ENCODE data around the gene POFUT1.
"Not testable (repeated sequence)": the region's sequence is repeated elsewhere in the genome, so short reads cannot be mapped to it uniquely, and the experiment has no call there.

POFUT1 gene

DNA sequence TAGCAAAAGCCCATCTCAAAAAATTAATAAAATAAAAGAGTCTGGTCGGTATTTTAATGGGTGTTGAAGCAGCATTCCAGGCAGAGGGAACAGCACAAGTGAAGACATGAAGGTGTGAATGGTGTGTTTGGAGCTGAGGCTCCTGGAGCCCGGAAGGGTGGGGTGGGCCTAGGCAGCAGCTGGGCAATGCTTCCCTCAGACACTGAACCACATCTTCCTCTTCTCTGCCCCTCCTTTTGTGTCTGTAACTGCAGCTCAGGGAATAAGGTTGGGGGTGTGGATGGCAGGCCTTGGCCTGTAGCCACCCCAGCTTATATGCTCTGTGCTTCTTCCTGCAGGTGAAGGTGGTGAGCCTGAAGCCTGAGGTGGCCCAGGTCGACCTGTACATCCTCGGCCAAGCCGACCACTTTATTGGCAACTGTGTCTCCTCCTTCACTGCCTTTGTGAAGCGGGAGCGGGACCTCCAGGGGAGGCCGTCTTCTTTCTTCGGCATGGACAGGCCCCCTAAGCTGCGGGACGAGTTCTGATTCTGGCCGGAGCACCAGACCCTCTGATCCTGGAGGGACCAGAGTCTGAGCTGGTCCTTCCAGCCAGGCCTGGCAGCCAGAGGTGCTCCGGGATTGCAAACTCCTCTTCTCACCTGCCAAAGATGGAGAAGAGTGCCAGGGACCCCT, 26.6 kb downstream of the POFUT1 start:
- DNase-seq (ENCODE audit: low read depth in 2 of 2): no peak

DNA sequence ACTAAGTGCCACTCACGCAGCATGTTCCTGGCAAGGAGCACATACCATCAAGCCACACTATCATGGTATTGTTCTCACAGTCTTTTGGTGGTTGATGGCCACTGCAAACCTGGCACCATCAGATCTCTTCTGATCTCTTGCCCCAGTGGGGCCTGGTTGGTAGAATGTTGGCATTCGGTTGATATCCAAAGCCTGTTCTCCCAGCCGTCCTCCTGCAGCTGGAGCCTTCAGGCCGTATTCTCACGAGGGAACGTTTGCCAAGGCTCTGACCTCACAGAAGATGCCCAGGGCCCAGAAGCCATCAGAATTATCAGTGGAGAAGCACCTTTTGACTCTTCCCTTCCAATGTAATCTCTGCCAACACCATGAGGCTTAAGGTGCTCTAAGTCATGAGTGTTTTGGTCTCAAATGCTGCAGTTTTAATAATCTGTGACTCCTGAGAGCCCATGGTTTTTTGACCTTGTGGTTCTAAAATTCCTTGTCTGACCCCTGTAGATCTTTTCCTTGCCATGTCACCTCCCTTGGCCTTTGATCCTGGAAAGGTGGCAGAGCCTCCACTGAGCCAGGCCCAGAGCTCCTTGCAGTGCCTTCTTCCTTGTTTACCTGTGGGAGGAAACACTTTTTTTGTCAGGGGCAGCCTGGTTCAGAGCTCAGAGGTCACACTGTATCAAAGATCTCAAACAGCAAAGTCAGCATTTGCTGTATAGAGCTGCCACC, 27.8 kb downstream of the POFUT1 start:
- no peak for DNase-seq (ENCODE audit: low read depth in 2 of 2)

DNA sequence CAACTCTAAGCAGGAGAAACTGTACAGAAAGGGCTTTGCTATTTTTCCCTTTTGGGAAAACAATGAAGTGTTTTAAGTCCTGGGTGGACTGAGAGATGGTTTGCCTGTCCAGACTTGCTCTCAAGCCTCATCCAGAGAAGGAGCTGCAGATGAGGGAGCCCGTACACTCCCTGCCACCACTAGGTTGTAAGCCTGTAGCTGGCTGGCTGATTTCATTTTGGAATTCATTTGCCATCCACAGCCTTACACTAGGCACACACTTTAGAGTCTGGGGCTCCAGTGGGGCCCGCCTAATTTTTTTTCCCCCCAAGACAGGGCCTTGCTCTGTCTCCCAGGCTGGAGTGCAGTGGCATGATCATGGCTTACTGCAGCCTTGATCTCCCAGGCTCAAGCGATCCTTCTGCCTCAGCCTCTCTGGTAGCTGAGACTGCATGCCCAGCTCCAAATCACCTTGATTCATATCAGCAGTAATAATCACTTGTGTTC, 28.4 kb downstream of the POFUT1 start:
- no peak for DNase-seq (ENCODE audit: low read depth in 2 of 2)

DNA sequence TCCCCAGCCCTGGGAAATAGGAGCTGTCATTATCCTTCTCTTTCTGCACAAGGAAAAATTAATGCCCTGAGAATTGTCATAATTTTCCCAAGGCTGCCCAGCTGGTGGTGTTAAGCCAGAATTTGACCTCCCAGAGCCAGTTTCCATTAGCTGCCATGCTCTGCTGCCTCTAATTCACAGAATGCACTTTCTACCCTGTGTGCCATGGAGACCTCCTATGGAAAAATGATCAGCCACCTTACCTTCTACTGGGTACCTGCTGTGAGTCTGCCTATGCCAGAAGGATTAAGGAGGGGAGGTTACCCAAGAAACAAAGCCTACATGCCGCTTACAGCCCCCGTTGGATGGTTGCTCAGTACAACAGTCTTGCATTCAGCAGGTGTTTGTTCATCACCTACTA, 29.1 kb downstream of the POFUT1 start:
- no peak for DNase-seq (ENCODE audit: low read depth in 2 of 2)

DNA sequence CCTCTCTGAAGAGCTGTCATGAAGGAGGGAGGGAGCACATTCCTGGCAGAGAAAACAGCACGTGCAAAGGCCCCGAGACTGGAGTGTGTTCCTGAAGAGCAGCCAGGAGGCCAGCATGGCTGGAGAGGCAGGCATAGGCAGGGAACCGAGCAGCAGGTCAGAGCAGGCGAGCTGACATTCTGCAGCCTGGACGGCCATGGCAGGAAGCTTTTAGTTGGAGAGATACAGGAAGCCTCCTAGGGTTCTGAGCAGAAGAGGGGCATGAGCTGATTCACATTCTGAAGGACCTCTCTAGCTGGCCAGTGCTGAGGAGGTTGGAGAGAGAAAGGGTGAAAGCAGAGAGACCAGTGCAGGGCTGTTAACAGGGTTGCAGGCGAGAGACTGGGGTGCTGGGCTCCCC, 29.7 kb downstream of the POFUT1 start:
- DNase-seq (ENCODE audit: low read depth in 2 of 2): no peak

DNA sequence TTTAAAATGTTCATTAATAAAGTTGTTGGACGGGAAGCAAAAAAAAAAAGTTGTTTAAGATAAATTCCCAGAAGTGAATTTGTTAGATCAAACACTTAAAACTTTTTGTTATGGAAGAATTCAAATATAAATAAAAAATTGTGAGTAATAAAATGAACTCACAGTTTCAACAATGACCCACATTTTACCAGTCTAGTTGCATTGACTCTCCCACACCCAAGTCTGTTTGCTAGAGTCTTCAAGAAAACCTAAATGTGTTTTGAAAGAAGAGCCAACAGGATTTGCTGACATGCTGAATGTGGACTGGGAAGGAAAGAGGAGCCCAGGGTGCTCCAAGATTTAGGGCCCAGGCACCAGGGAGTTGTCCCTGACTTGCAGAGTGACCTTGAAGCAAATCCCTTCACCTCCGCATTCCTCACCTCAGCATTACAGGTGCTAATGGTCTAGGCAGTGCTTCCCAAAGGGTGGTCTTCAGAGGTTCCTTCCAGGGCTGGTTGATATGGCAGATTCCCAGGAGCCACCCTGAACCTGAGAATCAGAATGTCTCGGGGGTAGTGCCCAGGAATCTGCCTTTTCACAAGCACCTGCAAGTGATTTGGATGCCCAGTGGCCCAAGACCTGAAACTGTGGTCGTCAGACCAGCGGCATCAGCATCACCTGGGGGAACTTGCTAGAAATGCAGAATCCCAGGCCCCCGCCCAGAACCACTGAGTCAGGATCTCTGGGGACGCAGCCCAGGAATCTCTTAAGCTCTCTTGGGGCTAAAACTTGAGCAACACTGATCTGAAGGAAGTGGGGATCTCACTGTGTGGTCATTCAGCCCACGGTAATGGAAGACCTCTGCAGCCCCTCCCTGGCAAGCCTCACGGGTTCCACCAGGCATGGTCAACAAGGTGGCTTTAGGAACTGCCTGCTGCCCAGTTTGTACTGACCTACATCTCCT, 31.1 kb downstream of the POFUT1 start:
- DNase-seq (ENCODE audit: low read depth in 2 of 2): no peak

DNA sequence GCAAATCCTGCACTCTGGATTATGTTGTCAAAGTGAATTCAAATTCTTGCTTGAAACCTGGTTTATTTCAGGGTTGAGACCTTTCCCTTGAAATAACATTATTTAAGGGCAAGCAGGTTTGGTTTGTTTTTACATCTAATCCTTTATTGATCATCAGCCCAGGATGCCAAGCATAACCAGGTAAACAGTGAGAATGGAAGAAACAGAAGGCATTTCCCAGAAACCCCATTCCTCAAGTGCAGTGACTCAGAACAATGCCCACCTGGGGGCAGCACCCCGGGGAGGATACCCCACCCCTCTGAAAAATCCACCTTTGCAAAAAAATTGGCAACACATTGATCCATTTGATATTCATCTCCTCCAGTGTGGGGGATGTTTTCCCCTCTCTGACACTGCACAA, 32.5 kb downstream of the POFUT1 start:
- DNase-seq (ENCODE audit: low read depth in 2 of 2): no peak

DNA sequence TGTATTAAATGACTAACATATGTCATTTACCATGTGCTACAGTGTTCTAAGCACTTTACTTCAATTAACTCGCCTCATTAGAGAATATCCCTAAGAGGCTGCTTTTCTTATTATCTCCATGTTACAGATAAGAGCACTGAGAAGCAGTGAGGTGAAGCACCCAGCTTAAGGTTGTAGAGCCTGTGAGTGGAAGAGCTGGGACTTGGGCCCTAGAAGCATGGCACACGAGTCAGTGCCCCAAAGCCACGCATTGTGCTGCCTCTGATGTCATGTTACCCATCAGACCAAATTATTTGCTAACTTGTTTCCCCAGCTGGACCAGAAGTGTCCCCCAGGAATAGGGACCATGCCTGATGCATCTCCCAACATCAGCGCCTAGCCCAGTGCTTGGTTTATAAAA, 34.1 kb downstream of the POFUT1 start:
- no peak for DNase-seq (ENCODE audit: low read depth in 2 of 2)

DNA sequence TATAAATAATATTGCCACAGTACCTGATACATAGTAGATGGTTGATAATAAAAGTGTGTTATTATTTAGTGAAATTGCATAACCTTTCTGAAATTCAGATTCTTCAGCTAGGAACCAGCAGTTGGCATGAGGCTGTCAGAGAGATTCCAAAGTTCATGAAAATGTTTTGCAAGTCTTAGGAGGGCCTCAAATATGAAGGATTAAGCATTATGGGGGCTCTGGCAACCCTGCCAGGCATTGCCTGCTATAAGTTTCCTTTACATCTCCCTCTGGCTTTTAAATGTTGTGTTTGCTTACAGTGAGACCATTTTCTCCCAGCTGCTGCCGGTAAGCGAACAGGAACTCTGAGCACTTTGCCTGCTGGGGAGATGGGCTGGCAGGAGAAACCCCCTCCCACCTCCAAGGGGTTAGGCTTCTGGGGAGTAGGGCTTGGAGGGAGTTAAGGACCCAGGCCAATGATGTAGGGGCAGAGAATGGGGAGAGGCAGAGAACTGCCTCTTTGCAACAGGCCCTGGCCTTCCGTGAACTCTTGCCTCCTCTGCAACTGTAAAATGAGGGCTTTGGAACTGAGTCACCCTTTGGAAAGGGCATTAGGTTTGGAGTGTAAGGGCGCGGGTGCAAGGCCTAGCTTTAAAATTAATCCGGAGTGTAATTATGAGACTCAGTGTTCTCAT, 36.6 kb downstream of the POFUT1 start:
- DNase-seq (ENCODE audit: low read depth in 2 of 2): no peak

DNA sequence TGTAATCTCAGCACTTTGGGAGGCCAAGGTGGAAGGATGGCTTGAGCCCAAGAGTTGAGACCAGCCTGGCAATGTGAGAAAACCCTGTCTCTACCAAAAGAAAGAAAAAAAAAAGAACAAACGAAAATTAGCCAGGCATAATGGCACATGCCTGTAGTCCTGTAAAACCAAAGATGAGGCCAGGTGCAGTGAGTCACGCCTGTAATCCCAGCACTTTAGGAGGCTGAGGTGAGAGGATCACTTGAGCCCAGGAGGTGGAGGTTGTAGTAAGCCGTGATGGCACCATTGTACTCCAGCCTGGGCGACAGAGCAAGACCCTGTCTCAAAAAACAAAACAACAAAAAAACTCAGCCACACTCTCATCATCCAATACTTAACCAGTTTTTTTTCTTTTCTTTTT, 37.3 kb downstream of the POFUT1 start:
- DNase-seq (ENCODE audit: low read depth in 2 of 2): no peak

DNA sequence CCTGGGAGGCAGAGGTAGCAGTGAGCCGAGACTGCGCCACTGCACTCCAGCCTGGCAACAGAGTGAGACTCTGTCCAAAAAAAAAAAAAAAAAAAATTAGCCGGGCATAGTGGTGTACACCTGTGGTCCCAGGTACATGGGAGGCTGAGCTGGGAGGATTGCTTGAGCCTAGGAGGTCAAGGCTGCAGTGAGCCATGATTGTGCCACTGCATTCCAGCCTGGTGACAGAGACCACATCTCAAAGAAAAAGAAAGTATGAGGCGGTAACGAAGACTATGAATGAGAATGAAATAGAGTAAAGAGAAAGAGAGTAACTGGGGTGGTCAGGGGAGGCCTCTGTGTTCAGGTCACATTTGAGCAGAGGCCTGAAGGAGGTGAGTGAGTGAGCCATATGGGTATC, 38.5 kb downstream of the POFUT1 start:
- DNase-seq (ENCODE audit: low read depth in 2 of 2): not testable (repeated sequence)

DNA sequence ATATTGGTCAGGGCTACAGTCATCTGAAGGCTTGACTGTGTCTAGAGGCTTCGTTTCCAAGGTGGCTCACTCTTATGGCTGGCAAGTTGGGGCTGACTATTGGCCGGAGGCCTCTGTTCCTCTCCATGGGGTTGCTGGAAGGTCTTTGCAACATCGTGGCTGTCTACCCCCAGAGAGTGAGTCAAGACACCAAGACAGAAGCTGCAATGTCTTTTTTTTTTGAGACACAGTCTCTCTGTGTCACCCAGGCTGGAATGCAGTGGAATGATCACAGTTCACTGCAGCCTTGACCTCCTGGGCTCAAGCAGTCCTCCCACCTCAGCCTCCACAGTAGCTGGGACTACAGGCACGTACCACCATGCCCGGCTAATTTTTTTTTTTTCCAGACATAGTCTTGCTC, 40.4 kb downstream of the POFUT1 start:
- no peak for DNase-seq (ENCODE audit: low read depth in 2 of 2)

DNA sequence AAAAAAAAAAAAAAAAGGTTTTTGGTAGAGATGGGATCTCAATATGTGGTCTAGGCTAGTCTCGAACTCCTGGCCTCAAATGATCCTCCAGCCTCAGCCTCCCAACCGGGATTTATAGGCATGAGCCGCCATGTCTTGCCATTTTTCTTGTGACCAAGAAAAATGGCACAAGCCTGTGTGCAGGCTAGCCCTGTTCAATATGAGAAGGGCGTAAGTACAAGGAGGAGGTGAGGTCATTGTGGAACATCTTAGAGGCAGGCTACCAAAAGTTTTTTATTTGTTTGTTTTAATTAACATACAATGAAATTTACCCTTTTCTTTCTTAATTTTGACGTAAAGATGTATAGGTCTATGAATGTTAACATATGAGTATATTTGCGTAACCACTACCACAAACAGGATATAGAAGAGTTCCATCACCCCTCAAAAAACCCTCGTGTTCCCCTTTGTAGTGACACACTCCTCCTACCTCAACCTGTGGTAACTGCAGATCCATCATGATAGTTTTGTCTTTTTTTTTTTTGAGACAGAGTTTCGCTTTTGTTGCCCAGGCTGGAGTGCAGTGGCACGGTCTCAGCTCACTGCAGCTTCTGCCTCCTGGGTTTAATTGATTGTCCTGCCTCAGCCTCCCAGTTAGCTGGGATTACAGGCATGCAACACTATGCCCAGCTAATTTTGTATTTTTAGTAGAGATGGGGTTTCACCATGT, 41.5 kb downstream of the POFUT1 start:
- DNase-seq (ENCODE audit: low read depth in 2 of 2): no peak

DNA sequence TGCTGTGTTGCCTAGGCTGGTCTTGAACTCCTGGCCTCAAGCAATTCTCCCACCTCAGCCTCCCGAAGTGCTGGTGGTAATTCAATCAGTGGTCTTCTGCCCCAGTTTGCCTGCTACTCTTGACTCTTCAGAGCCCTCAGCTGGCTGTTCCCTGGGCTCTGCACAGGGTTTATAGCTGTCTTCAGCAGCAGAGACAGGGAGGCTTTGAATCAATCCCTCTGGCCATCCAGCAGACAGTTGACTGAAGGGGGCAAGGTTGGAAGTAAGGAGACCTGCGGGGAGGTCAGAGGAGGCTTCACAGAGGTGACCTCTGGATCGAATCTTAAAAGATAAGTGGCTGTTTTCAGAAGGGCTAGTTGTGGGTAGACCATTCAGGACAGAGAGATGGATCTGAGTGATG, 43.8 kb downstream of the POFUT1 start:
- no peak for DNase-seq (ENCODE audit: low read depth in 2 of 2)

DNA sequence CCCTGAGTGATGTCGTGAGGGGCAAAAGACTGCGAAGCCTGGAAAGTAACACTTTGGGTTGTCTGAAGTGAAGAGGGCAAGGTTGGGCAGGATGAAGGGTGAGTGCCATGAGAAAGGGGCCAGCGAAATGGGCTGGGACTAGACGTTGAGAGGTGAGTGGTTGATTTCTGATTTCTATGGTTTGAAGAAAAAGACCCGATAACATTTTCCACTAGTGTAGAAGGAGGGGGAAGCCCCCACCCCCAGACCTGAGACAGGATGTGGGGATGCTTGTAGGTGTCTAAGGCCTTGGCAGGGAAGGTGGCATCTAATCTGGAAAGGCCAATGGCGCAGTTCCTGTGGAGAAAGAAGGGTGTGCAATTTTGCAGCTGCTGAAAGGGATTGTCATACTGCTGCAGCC, 44.5 kb downstream of the POFUT1 start:
- peak; percentile 82 to 87 for DNase-seq (ENCODE audit: low read depth in 2 of 2)

DNA sequence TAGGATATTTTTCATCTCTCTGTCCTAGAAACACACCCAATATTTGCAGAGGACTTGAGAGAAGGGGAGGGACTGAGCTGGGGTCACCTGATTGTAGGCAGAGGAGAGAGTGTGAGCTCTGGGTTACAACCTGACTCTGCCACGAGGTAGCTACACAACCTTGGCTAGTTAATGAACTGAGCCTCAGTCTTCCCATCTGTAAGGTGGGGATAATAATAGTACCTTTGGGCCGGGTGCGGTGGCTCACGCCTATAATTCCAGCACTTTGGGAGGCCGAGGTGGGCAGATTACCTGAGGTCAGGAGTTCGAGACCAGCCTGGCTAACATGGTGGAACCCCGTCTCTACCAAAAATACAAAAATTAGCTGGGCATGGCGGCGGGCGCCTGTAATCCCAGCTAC, 53.3 kb downstream of the POFUT1 start:
- not testable (repeated sequence) for DNase-seq (ENCODE audit: low read depth in 2 of 2)

DNA sequence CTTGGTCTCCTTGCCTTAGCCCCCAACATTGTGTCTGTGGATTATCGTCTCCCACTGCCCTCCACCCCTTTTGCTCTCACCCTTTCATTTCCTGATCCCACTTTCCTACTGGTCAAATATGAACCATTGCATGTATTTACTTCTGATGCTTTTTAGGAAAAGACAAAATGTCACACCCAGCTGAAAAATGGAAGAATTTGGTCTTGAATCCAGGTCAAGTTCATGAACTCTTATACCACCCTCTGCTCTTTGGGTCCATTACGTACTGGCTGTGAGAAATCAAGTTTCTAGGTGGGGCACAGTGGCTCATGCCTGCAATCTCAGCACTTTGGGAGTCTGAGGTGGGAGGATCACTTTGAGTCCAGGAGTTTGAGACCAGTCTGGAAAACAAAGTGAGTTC, 54.0 kb downstream of the POFUT1 start:
- no peak for DNase-seq (ENCODE audit: low read depth in 2 of 2)

DNA sequence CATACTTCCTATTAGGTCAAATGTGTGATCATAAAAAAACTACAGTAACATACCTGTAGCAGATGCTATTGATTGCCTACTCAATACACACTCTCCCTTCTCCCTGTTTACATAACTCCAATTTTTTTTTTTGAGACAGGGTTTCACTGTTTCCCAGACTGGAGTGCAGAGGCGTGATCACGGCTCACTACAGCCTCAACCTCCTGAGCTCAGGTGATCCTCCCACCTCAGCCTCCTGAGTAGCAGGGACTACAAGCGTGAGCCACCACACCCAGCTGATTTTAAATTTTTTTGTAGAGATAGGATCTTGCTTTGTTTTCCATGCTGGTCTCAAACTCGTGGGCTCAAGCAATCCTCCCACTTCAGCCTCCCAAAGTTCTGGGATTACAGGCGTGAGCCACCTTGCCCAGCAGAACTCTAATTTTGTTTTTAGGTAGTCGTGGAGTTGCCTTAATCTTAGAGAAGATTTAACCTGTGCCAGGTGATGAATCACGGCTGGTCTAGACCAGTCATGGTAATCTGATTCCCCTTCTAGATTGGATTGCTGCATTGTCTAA, 55.8 kb downstream of the POFUT1 start:
- DNase-seq (ENCODE audit: low read depth in 2 of 2): no peak

DNA sequence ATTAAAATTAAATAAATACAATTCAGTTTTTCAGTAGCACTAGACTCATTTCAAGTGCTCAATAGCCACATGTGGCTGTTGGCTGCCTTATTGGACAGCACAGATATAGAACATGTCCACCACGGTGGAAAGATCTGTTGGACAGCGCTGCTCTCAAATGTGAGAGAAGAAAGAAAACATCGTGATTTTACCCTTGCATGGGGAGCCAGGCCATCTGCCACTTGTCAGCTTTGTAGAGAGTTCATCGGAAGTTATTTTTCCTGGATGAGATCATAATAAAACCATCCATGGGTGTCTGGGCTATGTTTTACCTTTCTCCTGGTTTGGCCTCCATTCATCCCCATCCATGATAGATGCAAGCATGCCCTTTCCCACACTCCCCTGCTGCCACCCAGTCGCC, 63.9 kb downstream of the POFUT1 start:
- no peak for DNase-seq (ENCODE audit: low read depth in 2 of 2)

DNA sequence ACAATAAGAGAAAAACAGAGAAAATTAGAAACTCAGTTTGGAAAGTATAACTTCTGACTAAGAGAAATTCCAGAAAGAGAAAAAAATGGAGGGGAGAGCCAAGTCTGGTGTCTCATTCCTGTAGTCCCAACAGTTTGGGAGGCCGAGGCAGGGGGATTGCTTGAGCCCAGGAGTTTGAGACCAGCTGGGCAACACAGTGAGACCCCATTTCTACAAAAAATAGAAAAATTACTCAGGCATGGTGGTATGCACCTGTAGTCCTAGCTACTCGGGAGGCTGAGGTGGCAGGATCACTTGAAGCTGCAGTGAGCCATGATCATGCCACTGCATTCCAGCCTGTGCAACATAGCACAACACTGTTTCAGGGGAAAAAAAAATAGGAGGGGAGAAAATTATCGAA, 66.7 kb downstream of the POFUT1 start:
- DNase-seq (ENCODE audit: low read depth in 2 of 2): no peak

DNA sequence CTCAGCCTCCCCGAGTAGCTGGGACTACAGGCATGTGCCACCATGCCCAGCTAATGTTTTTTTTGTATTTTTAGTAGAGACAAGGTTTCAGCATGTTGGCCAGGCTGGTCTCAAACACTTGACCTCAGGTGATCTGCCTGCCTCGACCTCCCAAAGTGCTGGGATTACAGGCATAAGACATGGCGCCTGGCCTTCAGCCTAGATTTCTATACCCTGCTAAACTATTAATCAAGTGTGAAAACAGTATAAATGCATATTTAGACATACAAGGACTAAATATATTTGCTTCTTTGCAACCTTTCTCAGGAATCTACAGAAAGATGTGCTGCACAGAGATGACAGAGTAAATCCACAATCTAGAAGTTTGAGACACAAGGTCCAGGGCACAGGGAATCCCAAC, 67.5 kb downstream of the POFUT1 start:
- not testable (repeated sequence) for DNase-seq (ENCODE audit: low read depth in 2 of 2)

Measured in stimulated activated CD8-positive, alpha-beta memory T cell treated with anti-CD3 and anti-CD28 coated beads, Interleukin-15, amount 100 ng/mL, for 48 hours (primary cell).